ENCODE data around the gene CSTF3. TPM values are rescaled to one million over a fixed set of nuclear protein-coding genes. Genes with fewer than 3 reads are reported as not detected.

CSTF3 gene
- total and polyA plus RNA-seq, 10 of the 15 experiments (the other 5 are each of a cell fraction or from before 2014, with no cell fraction given): 25.4 to 63.5 (median 49.5) TPM

- peak overlapping the region; percentile 68 for H3K27ac ChIP-seq (ENCODE audit: control insufficient read depth, insufficient read depth)
- ChIA-PET RAD21 (ENCODE audit: unreplicated experiment) (interaction anchor here (1.0 to 6.8 kb wide), 4 partner anchors 23 to 242 kb away, joined by 3 to 53 read pairs (median 7); partner anchors contain the start of gene TCP11L1), CTCF (interaction anchor here (0.6 to 10.8 kb wide), 6 partner anchors 18 to 221 kb away, joined by 3 to 144 read pairs (median 4); no protein-coding TSS in a partner anchor), SMC1A (ENCODE audit: uncharacterized antibody, unreplicated experiment) (interaction anchor here (0.6 to 11.0 kb wide), 14 partner anchors 23 to 269 kb away, joined by 3 to 141 read pairs (median 5); partner anchors contain the start of genes CSTF3, QSER1 and TCP11L1), POLR2A (no interaction called here)
- intact Hi-C loops (cut with micrococcal nuclease; ENCODE audit: unreplicated experiment): loop anchor here (5.0 kb wide), 1 partner anchor 175 kb away; no protein-coding TSS in a partner anchor
- no peaks in the 10 kb centered on the region for H3K79me2 ChIP-seq (ENCODE audit: control insufficient read depth, insufficient read depth, low read length)
- no peaks in the 10 kb centered on the region for H4K20me1 ChIP-seq (ENCODE audit: control insufficient read depth, insufficient read depth)
- no peak for FAIRE-seq
- in situ Hi-C loops (cut with MboI): loop anchor here (5.0 to 10.0 kb wide), 2 partner anchors 105 to 257 kb away; no protein-coding TSS in a partner anchor
- H3K4me3 ChIP-seq: no peak overlapping the region
- DNase-seq (ENCODE audit: low read depth, low spot score): no peak
- BruUV-seq (replicated peaks): no TSS peak
- ATAC-seq: no peak
- WGBS (ENCODE audit: insufficient coverage, insufficient replicate concordance, low lambda C conversion rate, missing lambda C conversion rate): 89% methylated on average over 5 of the region's 5 CpGs
- H2AFZ ChIP-seq (ENCODE audit: control insufficient read depth, low read depth, low read length): no peak overlapping the region
- H3K4me2 ChIP-seq (ENCODE audit: control insufficient read depth, insufficient read depth): no peak overlapping the region
- peaks cover 0 to 8% of the 10 kb centered on the region in 2 experiments; a peak in 3 of 4 replicates for H3K36me3 ChIP-seq (ENCODE audit: control insufficient read depth in 2 of 2, insufficient read depth in 2 of 2, low read length in 1 of 2)
- H3K9me3 ChIP-seq (replicated peaks; ENCODE audit: control insufficient read depth, insufficient read depth, low read length): no peaks in the 10 kb centered on the region
- peaks cover 43% of the 10 kb centered on the region for H3K4me1 ChIP-seq (ENCODE audit: control insufficient read depth, insufficient read depth, low read length)
- H3K27me3 ChIP-seq (replicated peaks in 1 of 2; ENCODE audit: control insufficient read depth in 2 of 2, insufficient read depth in 2 of 2, low read length in 1 of 2): no peaks in the 10 kb centered on the region
- no peak overlapping the region for H3K9ac ChIP-seq (ENCODE audit: control insufficient read depth, insufficient read depth, low read length)
- TF ChIP-seq SPI1 (IDR thresholded peaks at IDR 0.05; ENCODE audit: borderline replicate concordance, insufficient read depth, low read depth, low read length): no peak
- TF ChIP-seq ZNF622 (IDR thresholded peaks at IDR 0.05): no peak
- TF ChIP-seq PKNOX1 (IDR thresholded peaks at IDR 0.05): no peak
- no peak for TF ChIP-seq CUX1 (IDR thresholded peaks at IDR 0.05; ENCODE audit: insufficient replicate concordance, low read depth, low read length)
- no peak for TF ChIP-seq RUNX3 (IDR thresholded peaks at IDR 0.05; ENCODE audit: low read length)
- TF ChIP-seq KLF5 (IDR thresholded peaks at IDR 0.05; ENCODE audit: partially characterized antibody): no peak
- TF ChIP-seq BCLAF1 (IDR thresholded peaks at IDR 0.05): no peak
- no peak for TF ChIP-seq RELB (IDR thresholded peaks at IDR 0.05; ENCODE audit: low read depth)
- TF ChIP-seq CBX5 (IDR thresholded peaks at IDR 0.05; ENCODE audit: low read depth): no peak
- TF ChIP-seq POU2F2 (IDR thresholded peaks at IDR 0.05; ENCODE audit: borderline replicate concordance, low read depth, low read length): no peak
- TF ChIP-seq CHD1 (IDR thresholded peaks at IDR 0.05; ENCODE audit: low read depth, low read length): no peak
- no peak for TF ChIP-seq HDAC2 (IDR thresholded peaks at IDR 0.05)
- no peak for TF ChIP-seq SIX5 (IDR thresholded peaks at IDR 0.05; ENCODE audit: low read depth, low read length, severe bottlenecking)
Observed at GRCh38 chr11:33062137-33062536, 99.1 kb downstream of the CSTF3 start.

All from GM12878 (cell line).